EL (cell line): Measurements from ENCODE around the gene WNT3A.

Source experiments
- DNase-seq: peaks from one replicate; pipeline ENCODE4 v3.0.0-alpha.2; 2016

WNT3A gene

DNA sequence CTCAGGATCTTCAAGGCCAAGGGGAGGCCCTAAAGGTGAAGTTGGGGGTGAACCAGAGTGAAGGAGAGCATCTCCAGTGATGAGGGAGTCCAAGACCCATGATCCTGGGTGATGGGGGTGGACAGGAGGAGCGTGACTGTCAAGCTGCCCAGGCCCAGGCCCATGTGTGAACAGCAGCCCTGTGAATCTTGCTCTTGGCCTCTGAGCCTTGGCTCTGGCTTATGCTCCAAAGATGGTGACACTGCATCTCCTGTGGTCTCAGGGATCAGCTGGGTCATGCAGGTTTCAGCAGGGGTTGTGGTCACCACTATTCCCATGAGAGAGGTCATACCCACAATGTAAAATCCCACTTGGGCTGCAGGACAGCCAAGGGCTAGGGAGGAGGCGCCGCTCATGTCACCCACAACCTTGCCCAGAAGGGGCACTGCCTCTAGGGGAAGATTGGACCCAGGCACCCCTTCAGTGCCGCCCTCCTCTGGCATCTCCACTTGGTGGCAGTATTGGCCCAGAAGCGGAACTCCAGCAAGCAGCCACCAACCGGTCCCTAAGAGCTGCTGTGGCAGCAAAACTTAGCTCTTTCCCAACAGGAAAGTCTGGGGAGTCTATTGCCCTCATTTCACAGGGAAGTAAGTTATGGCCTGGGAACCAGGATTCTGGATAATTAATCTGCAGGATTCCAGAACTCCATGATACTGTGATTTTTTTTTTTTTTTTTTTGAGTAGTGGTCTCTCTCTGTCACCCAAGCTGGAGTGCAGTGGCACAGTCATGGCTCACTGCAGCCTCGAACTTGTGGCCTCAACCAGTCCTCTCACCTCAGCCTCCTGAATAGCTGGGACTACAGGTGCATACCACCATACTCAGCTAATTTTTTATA, 7.5 kb upstream of the WNT3A start:
- peak; percentile 80 for DNase-seq

DNA sequence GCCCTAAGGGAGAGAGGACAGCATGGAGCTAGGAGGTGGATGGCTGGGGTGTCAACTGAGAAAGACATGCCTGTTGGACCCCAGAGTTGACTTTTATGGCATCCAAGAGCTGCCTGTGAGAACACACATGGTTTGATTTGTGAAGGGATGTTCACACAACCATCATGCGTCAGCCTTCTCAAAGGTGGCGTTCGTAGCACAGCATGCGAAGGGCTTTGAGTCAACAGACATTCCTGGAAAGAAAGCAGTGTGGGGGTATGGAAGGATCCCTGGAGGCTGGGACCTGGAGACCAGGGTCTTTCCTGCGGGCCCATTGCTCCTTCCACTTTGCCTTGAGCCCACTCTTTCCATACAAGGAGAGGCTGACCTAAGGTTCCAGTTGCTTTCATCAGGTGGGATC, 6.4 kb upstream of the WNT3A start:
- DNase-seq: no peak

DNA sequence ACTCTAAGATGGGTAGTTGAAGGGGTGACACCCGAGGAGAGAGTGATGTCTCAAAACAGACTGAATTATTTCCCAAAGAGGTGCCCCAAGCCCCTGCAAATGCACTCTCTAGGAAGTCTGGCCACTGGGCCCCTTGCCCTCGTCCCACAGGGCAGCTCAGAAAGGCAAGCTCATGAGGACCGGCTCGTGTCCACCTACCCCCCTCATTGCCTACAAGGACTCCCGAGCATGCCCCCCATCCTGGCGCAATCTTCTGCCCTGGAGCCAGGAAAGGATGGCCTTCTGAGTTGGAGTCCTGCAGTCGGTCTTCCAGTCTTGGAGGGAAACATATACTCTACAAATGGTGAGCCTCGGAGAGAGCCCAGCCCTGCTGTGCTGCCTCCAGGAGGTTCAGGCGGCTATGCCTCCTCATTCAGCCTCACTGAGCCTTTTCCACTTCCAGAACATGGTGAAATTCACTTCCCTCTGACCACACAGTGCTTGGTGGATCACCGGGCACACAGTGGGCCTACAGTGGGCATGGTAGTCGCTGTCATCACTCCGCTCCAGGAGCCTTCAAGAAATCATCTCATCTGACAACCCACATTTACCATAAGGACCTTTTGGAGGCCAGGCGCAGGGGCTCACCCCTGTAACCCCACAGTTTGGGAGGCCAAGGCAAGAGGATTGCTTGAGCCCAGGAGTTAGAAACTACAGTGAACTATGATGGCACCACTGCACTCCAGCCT, 5.8 kb upstream of the WNT3A start:
- no peak for DNase-seq

DNA sequence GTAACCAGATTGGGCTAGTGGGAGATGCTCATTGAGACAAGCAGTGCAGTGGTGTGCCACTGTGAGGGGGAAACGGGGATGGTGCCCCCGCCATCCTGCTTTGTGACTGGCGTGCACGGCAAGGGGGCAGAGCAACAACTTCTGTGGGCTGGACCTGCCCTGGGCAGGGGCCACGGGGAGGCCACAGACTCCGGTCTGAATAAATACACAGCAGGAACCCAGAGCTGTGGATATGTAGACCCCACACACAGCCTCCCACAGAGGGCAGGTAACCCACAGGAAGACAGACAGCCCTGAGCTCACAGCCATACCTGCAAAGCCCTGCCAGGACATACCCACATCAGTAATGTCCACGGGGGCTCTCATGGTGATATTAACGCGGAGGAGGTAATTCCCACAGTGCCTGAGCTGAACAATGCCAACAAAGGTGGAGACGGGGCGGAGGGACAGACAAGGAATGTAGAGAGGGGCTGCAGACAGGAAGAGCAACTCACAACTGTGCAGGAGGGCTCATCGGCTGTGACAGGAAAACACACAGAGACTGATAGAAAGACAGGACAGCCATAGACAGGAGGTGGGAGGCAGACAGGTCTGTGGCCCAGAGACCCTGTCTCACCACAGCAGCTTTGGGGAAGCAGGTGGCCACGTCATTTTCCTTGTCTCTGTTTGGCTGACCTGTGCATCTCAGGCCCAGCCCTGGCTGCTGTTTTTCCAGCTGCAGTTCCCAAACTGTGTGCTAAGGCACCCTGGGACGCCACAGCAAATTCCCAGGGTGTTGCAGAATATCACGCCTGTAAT, 4.9 kb upstream of the WNT3A start:
- no peak for DNase-seq

DNA sequence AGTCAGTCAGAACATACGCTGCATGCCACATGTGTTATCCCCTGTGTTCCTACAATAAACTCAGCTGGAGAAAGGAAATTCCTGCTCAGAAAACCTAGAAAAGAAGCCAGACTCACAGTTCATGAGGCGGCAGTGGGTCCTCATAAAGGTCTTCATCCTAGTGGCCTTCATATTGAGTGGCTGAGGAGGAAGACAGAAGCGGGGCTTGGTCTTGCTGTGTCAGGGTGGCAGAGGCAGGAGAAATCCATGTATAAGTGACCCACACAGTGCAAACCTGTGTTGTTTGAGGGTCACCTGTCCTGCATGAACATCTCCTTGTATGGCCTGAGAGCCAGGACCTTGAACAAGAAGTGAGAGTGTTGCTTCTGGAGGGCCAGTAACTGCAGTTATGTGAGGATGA, 4.0 kb upstream of the WNT3A start:
- DNase-seq: no peak

DNA sequence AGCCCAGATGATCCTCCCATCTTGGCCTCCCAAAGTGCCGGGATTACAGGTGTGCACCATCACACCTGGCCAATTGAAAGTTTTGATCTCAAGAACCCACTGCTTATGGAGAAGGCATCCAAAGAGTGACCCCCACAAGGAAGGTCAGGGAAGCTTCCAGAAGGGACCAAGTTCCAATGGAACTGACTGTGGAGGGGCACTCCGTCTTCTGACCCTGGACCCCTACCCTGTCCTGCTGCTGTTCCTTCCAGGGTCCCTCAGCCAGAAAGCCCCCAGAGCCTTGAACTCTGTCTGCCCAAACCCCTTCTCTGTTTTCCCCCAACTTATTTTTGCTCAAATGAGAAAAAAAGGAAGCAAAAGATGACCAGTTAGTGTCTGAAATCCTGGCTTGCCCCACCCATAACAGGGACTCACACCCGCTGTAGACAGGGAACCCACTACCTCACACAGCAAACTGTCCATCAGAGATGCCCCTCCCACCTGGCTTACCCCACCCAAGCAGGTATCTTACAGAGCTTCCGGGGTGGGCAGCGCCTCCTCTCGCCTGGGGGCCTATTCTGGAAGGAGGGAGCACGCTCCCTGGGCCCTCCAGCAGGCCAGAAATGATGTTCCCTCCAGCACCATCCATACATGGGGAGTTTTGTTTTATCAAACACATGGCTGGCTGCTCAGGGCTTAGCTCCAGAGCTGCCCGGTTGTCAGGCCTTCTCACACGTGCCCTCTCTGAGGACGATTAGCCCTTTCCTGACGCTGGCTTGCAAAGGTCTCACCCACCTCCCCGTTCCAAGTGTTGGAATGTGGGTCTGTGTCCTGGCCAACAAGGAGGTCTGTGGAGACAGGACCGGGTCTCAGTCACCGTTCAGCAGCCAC, 3.1 kb upstream of the WNT3A start:
- DNase-seq: no peak

DNA sequence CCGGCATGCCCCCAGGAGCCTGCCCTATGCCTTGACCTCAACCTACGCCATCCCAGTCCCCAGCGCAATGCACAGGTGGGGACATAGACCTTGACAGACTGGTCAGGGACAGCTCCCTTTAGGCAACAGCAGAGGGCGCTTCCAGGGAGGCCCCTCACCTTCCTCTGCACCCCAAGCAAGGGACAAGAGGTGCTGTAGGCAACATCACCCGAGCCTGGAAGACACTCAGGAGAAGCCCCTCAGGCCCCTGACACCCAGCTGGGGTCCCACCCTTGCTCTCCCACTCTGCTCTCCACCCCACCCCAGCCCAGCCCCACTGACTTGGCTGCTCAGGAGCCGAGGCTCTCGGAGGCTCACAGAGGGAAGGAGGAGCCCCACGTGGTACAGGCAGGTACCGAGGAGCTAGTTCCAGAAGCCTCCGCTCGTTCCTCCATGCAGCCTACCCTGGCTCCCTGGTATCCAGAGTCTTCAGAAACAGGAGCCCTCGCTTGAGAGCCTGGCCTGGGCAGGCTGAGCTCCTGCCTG, 2.4 kb upstream of the WNT3A start:
- DNase-seq: peak; percentile 37

DNA sequence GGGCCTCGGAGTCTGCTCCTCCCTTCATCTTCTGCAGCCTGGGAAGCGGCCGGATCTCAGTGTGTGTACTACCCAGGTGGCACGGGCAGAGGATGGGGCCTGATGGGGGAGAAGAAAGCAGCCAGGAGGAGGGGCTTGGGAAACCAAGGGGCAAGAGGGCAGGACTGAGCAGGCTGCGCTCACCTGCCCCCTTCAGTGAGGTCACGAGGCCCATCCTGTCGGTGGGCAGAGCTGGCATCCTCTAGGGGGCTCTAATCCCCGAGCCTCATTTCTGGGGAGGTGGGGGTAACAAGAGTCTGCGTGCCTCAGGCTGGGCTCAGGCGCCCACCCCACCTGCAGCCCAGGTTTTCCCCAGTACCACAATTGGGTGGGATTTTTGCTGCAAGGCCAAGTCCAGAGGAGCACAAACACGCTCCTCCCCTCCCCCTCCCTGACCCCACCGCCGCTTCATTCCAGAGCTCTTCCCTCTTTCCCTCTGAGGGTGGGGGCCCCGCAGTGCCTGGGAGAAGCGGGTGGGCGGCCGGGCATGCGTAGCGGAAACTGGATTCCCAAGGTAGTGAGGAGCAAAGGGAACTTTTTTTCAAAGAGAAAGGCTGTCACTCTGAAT, 1.8 kb upstream of the WNT3A start:
- DNase-seq: no peak

DNA sequence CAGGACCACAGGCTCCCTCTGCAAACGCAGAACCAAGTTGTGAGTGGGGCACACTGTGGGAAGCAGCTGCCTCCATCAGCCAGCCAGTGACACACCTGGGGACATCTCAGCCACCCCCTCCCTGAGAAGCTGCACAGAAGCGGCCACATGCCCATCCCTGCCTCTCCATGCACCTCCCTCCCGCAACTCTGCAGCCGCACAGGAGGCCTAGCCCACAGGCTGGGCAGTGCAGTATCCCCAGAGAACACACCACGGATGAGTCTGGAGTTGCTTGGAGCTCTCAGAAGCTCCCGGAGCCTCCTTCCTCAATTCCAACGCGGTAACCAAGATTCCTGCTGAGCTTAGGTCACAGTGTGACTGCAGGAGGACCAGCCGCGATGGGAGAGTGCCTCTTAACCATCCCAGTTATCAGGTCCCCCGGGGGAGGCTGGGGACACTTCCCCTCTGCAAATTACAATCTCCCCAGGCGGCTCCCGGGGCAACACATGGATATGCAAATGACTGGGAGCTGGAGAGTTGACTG, 1.2 kb upstream of the WNT3A start:
- no peak for DNase-seq

DNA sequence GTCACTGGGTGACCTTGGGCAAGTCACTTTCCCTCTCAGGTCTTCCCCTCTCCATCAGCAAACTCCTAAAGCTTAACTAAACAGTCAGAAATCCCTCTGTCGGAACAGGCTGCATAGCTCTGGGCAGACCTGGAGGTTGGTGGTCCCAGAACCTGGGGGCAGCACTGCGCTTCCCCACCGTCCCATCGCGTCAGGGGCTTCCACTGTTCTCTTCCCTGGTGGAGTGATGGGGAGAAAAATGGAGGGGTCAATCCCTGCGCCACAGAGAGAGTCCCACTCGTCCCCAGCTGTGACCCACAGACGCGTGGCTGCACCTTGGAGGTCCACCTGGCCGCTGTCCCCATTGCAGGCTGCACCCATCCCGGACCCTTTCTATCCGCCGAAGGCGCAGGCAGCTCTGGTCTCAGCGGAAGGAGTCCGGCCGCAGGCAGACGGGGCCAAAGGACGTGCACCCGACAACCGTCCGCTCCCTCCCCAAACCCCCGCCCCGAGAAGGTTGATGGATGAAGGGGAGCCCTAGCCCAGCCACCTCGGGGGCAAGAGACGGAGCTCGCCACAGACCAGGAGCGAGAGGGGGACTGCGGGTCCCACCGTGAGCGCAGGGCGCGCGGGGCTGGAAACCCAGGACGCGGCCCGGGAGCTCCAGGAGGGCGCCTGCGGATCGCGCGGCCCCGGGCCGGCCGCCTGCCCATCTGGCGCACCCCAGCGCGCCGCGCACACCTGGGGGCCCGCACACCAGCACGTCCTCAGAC, 588 bp upstream of the WNT3A start:
- DNase-seq: no peak

DNA sequence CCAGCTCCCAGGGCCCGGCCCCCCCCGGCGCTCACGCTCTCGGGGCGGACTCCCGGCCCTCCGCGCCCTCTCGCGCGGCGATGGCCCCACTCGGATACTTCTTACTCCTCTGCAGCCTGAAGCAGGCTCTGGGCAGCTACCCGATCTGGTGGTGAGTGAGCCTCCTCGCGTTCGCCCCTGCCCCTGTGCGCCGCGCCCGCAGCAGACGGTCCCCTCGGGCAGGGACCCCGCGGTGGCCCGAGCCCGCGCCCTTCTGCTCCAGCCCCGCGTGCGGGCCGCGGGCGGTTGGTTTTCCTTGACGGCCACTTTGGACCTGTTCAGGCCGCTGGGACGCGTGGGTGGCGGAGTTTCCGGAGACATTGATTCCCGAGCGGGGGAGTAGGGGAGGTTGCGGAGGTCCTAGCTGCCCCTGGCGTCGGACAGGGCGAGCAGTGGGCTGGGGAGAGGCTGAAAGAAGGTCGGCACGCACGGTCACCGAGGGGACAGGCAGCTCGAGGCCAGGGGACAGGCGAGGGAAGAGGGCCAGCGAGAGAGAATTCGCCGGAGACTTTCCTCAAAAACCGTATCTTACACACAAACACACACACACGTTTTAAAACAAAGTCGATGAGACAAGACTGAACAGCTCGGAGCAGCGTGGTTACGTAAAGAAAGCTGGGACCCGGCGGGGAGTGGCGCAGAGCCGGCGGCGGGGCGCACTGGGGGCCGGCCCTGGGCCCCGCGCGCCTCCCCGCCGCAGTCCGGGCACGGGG, 427 bp downstream of the WNT3A start:
- DNase-seq: no peak

DNA sequence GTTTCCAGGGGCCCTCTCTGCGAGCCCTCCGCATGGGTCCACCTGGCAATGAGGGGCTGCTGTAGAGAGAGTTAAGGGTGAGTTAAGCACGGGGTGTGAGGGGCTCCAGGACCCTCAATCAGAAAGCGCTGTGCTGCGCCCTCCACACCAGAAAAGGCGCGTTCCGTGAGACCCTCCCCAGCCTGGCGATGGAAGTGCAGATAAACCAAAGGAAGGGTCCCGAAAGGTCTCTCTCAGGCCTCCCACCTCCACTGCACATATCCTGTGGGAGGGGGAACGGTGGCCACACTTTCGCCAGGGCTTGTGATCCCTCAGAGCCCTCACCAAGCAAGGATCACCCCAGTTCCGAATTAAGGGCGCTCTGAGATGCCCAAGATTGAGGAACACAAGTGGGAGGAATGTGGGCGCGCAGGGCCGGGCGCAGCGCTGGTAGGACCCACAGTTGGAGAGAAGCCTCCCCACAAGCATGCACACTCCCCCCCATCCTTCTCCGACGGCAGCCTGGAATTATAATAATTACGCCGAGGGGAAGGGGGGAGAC, 1.1 kb downstream of the WNT3A start:
- no peak for DNase-seq

DNA sequence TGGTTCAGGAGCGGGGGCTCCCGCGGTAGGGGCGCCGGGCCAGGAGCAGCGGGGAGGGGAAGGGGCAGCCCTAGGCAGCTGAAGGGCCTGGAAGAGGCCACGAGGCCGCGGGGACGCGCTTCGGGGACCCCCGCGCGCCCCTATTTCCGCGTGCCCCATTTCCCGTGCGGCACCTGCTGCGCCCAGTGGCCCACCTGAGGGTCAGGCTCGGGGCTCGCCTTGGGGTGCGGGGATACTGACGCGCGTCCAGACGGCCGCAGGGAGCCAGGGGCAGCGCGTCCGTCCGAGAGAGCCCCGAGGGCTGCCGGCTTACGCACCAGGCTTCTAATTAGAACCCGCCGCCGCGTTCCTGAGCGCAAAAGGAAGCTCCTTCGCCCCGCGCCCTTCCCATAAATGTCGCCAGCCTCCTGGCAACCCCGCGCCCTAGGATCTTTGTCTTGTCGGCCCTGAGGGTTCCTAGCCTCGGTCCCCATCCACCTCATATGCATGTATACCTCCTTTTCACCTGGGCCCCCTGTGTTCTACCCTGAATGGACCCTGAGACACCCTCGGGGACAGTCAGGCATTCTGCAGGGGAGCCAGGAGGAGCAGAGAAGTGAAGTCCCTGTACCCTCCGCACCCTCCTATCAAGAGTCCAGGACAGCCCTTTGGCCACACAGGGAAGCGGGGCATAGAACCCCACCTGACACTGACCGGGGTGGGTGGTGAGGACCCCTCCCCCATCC, 1.8 kb downstream of the WNT3A start:
- no peak for DNase-seq

DNA sequence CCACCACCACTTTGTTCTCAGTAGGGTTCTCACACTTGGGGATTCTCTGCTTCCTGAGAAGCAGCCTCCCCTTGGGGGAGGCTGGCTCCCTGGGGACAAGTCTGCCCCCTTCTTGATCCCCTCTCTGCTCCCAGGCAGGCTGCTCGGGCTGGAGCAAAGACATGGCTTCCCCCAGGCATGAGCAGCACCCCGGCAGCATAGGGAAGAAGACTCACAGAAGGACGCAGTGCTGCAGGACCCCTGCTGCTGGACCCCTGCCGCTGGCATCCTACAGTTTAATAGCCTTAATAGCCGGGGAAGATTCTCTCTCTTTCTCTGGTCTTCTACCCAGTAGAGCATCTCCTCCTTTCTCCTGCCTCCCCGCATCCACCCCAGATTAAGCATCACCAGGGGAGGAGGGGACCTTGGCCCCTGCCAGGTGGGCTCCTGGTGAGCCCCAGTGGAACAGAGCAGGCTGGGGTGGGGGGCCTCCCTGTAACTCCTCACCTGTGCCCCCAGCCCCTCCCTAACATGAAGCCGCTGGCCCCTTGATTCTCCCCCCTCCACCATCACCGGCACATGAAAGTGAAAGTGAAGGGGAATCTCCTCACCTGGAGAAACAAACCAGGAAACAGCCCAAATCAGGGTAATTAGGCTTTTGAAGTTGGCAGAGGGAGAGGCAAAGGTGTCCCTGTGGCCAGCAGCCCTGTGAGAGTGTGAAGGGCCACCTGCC, 2.5 kb downstream of the WNT3A start:
- no peak for DNase-seq

DNA sequence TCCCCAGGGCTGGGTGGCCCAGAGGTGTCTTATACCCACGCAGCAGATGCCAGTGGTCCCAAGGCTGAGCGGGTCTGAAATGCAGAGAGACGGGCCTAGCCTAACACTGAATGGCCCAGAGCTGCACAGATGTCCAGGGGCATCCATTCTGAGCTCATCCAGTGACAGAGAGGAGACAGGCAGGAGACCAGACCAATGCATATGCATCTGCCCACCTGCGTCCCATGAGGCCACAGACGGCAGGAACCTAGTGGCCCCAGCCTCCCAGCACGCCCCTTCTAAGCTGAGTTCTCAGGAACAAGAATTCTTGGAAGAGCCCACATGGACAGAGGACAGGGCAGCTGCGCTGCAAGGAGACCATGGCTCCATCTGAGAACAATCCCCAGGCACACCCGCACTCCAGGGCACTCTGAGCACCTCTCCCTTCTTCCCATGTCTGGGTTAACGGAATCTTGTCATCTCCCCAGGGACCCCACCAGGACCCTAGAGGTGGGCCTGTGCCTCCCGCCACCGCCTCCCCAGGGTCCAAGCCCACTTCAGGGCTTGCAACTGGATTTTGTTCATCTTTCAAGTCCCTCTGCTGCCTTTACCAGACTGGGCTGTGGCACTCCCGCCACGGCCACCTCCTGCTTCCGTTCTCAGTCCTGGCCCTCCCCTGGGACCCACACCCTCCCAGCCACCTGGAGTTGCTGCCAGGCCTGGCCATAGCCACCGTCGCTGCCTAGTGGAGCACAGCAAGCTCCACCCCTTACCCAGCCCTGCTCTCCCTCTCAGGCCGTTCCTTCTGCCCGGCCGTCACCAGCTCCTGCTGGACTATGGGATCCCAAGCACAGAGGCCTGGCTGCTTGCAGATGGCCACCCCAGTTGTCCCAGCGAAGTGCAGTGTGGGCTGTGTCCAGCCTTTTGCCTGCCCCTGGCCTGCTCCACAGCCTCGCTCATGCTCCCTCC, 3.3 kb downstream of the WNT3A start:
- DNase-seq: no peak

DNA sequence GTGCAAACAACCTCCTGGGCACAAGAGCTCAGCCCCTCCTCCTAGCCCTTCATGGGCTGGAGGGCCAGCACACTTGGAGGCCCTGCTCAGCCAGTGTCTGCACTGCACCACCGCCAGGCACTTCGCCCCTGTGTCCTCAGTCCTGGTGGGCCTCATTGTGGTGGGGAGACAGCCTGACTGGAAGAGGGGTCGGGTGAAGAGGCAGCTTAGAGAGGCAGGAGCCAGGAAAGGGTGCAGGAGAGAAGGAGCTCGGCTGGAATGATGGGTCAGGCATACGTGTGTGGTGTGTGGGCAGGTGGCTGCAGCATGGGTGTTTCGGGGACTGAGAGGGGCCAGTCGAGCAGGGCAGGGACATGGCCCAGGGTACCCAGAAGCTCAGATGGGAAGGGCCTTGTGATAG, 4.1 kb downstream of the WNT3A start:
- no peak for DNase-seq

DNA sequence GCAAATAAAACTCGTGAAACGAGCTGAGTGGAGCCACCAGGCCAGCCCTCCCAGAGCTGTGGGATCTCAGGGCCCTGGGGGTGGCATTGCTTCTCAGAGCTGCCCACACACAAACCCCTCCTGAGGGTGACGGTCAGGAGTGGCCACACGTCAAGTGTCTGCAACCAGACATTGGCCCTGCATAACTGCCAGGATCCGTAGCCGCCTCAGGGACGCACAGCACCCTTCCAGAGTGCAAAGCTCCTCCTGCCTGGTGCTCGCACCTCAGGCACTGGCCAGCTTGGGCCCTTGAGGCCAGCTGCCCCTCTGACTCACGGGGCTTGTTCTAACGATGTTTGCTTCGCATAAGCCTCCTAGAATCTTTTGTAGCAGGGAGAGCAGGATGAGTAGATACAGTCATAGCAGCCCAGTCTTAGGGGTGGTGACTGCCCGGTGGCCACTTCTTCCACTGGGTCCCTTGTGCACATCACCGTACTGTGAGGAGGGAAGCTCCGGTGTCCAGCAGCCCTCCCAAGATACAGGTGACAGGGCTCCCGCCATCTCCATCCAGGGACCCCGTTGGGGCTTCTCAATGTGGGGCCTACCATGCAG, 5.0 kb downstream of the WNT3A start:
- DNase-seq: no peak
